ENCODE data around the gene SP9. TPM values are rescaled to one million over a fixed set of nuclear protein-coding genes. Genes with fewer than 3 reads are reported as not detected.

The SP9 gene
- polyA plus RNA-seq, 1 donor = not detected

GRCh38 chr2:174383796-174384195 is 49.0 kb downstream of the SP9 start:
- H3K9me3 ChIP-seq (ENCODE audit: control insufficient read depth, low read depth, low read length) = no peaks in the 10 kb centered on the region
- DNase-seq = no peak
- WGBS (ENCODE audit: insufficient coverage, low lambda C conversion rate) = no CpG with 5 or more reads among the region's 1 CpG
- peaks cover 37% of the 10 kb centered on the region for H3K36me3 ChIP-seq (ENCODE audit: control insufficient read depth, insufficient read depth, low read length)
- H3K27ac ChIP-seq (ENCODE audit: low read length) = no peak overlapping the region
- no peaks in the 10 kb centered on the region for H3K27me3 ChIP-seq (ENCODE audit: control insufficient read depth, insufficient read depth, low read length)
- H3K4me3 ChIP-seq (ENCODE audit: low read length) = no peak overlapping the region
- no peaks in the 10 kb centered on the region for H3K4me1 ChIP-seq (ENCODE audit: control insufficient read depth, insufficient read depth, low read length)

- peaks cover 33% of the 10 kb centered on the region for H3K36me3 ChIP-seq (ENCODE audit: control insufficient read depth, insufficient read depth, low read length)
These were observed 50.4 kb downstream of the SP9 start for GRCh38 chr2:174385201-174385600.

More at GRCh38 chr2:174385201-174385600, 50.4 kb downstream of the SP9 start:
- Histone ChIP-seq H3K4me3 (ENCODE audit: low read length) (no peak overlapping the region), H3K9me3 (ENCODE audit: control insufficient read depth, low read depth, low read length) (no peaks in the 10 kb centered on the region), H3K4me1 (ENCODE audit: control insufficient read depth, insufficient read depth, low read length) (no peaks in the 10 kb centered on the region), H3K27me3 (ENCODE audit: control insufficient read depth, insufficient read depth, low read length) (no peaks in the 10 kb centered on the region), H3K27ac (ENCODE audit: low read length) (no peak overlapping the region)
- DNase-seq = no peak
- 93% methylated on average over 2 of the region's 3 CpGs for WGBS (ENCODE audit: insufficient coverage, low lambda C conversion rate)

Other genes starting within 250 kb of the SP9 start
- 150 TPM for gene OLA1, start 86.4 kb upstream of the SP9 start, polyA plus RNA-seq
- gene SCRN3, start 60.8 kb downstream of the SP9 start, polyA plus RNA-seq = 23.8 TPM
- 3.7 TPM for gene GPR155, start 152.1 kb downstream of the SP9 start, polyA plus RNA-seq